ENCODE data around the gene SLC17A7.

SLC17A7 gene

DNA sequence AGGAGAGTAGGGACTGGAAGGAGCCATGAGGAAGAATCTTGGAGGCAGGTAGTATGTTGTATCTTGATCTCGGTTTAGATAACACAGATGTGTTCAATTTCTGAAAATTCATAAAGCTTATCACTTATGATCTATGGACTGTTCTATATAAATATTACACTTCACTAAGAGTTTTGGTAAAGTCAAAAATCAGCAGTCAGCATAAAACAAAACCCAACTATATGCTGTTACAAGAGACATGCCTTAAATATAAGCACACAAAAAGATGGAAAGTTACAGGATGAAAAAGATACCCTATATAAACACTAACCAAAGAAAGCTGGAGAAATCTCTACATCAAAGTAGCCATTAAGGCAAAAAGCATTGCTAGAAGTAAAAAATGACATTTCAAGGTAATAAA is 57.7 kb downstream of the SLC17A7 start:
- Histone ChIP-seq H3K27me3 (no peaks in the 10 kb centered on the region; a peak in 1 of 22 replicates), H3K9me3 (replicated peaks in 1 of 11) (peaks cover 22 to 30% (median 24%) of the 10 kb centered on the region in 11 experiments), H3K4me3 (no peak overlapping the region), H4K20me1 (no peaks in the 10 kb centered on the region), H3K4me1 (peaks cover 9 to 33% (median 22%) of the 10 kb centered on the region in 10 experiments), H3K9ac (no peak overlapping the region), H3K36me3 (no peaks in the 10 kb centered on the region), H3K27ac (no peak overlapping the region), H3K4me2 (no peak overlapping the region)
- no peak for TF ChIP-seq Cebpa-rat (IDR thresholded peaks at IDR 0.05)

DNA sequence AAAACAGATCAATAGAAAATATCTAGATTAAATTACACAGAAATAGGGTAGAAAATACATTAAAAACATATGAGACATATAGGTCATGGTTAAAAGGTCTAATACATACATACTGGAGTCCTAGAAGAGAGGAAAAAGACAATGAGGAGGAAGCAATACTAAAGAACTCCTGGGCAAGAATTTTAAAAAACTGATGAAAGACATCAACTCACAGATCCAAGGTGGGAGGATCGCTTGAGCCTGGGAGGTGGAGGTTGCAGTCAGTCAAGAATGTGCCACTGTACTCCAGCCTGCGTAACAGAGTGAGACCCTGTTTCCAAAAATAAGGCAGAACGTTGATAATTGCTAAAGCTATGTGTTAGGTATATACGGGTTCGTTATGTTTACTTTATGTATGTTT is 58.7 kb downstream of the SLC17A7 start:
- no peaks in the 10 kb centered on the region for H3K36me3 ChIP-seq
- no peak overlapping the region for H3K4me3 ChIP-seq
- peaks cover 22 to 30% (median 24%) of the 10 kb centered on the region in 11 experiments for H3K9me3 ChIP-seq (replicated peaks in 1 of 11)
- no peak overlapping the region for H3K27ac ChIP-seq
- H4K20me1 ChIP-seq: no peaks in the 10 kb centered on the region
- no peak for TF ChIP-seq Cebpa-rat (IDR thresholded peaks at IDR 0.05)
- H3K4me1 ChIP-seq: peaks cover 0 to 28% (median 14%) of the 10 kb centered on the region in 10 experiments; a peak in 12 of 20 replicates
- H3K4me2 ChIP-seq: no peak overlapping the region
- no peak overlapping the region for H3K9ac ChIP-seq
- H3K27me3 ChIP-seq: no peaks in the 10 kb centered on the region

DNA sequence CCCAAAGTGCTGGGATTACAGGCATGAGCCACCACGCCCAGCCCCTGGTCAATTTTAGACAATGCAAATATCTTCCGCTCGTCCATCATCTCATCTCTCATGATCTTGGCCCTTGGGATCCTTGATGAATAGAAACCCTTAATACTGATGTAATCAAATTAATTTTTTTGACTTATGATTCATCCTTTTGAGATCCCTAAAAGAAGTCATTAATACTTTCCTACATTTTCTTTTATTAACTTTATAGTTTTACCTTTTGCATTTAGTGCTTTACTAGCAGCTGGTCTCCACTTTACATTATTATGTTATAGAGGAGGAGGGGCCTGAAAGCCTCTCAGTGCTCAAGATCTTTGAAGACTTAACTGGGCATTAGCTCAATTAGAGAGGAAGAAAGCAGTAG is 60.9 kb downstream of the SLC17A7 start:
- H3K9ac ChIP-seq: no peak overlapping the region

More for the DNA sequence above, 60.9 kb downstream of the SLC17A7 start:
- Histone ChIP-seq H3K4me2 (no peak overlapping the region; a peak in 1 of 22 replicates), H3K4me3 (no peak overlapping the region), H3K36me3 (no peaks in the 10 kb centered on the region), H3K4me1 (peaks cover 0 to 23% (median 10%) of the 10 kb centered on the region in 10 experiments; a peak in 10 of 20 replicates), H3K9me3 (replicated peaks in 1 of 11) (peaks cover 22 to 30% (median 24%) of the 10 kb centered on the region in 11 experiments), H3K27ac (no peak overlapping the region), H3K27me3 (no peaks in the 10 kb centered on the region), H4K20me1 (no peaks in the 10 kb centered on the region)
- TF ChIP-seq Cebpa-rat (IDR thresholded peaks at IDR 0.05): no peak
